ENCODE data around the gene SDR39U1.

GRCh38 chr14:24404814-24405213 lies 37.8 kb downstream of the SDR39U1 start:
- TF ChIP-seq POLR2A (IDR thresholded peaks at IDR 0.05; ENCODE audit: low read length) = no peak
- TF ChIP-seq GATA1 (IDR thresholded peaks at IDR 0.05; ENCODE audit: low read depth, low read length) = no peak
